HepG2 (cell line): ENCODE measurements around the gene C20orf204. TPM values are rescaled to one million over a fixed set of nuclear protein-coding genes. Genes with fewer than 3 reads are reported as not detected.
A peak's percentile ranks its signal among the peaks of the same experiment; 100 is the strongest.

ENCODE experiments used
- ARNTL ChIP-seq: sonication (generic); formaldehyde crosslinking; IDR thresholded peaks from 2 replicates; pipeline ENCODE4 v1.4.0; 2020; ENCODE audit warnings: mild to moderate bottlenecking, missing genetic modification reagents
- FOSL1 ChIP-seq: sonication (generic); formaldehyde crosslinking; IDR thresholded peaks from 2 replicates; pipeline ENCODE4 v1.9.0; 2021; ENCODE audit warnings: missing genetic modification reagents, borderline replicate concordance
- FOXJ3 ChIP-seq: sonication (generic); formaldehyde crosslinking; IDR thresholded peaks from 2 replicates; pipeline ENCODE4 v1.4.0; 2020; ENCODE audit warnings: missing genetic modification reagents, mild to moderate bottlenecking, borderline replicate concordance
- IKZF1 ChIP-seq: fragments of 450-650 bp; IDR thresholded peaks from 2 replicates; pipeline ENCODE4 v1.7.1; 2016
- MATR3 ChIP-seq: sonication (generic); formaldehyde crosslinking; IDR thresholded peaks from 2 replicates; pipeline ENCODE4 v1.4.0; 2020; ENCODE audit warnings: missing genetic modification reagents
- POLR2G ChIP-seq: fragments of 200-400 bp; formaldehyde crosslinking; IDR thresholded peaks from 2 replicates; pipeline ENCODE4 v1.6.1; 2018; ENCODE audit warnings: mild to moderate bottlenecking, low read depth, low read length, moderate library complexity
- RBM39 ChIP-seq: fragments of 200-400 bp; formaldehyde crosslinking; IDR thresholded peaks from one replicate; pipeline ENCODE4 v1.6.1; 2018; ENCODE audit warnings: antibody characterized with exemption, mild to moderate bottlenecking, low read depth, low read length; ENCODE audit not compliant: poor library complexity, severe bottlenecking
- SAP130 ChIP-seq: IDR thresholded peaks from 2 replicates; pipeline ENCODE4 v1.6.1; 2016; ENCODE audit warnings: low read depth
- TGIF2 ChIP-seq: IDR thresholded peaks from 2 replicates; pipeline ENCODE4 v1.6.1; 2016; ENCODE audit warnings: control low read depth, missing compliant biosample characterization
- ZFAT ChIP-seq: sonication (generic); formaldehyde crosslinking; conservative IDR thresholded peaks from 2 replicates; pipeline ENCODE4 v1.8.1; 2023; ENCODE audit warnings: missing genetic modification reagents, inconsistent platforms
- ZNF343 ChIP-seq: sonication (generic); formaldehyde crosslinking; IDR thresholded peaks from 2 replicates; pipeline ENCODE4 v1.4.0; 2020; ENCODE audit warnings: mild to moderate bottlenecking, missing genetic modification reagents
- ZNF556 ChIP-seq: sonication (generic); formaldehyde crosslinking; IDR thresholded peaks from 2 replicates; pipeline ENCODE4 v1.4.0; 2020; ENCODE audit warnings: mild to moderate bottlenecking, missing genetic modification reagents, borderline replicate concordance
- ZNF589 ChIP-seq: sonication (generic); formaldehyde crosslinking; conservative IDR thresholded peaks from 2 replicates; pipeline ENCODE4 v1.8.0; 2022; ENCODE audit warnings: mild to moderate bottlenecking, moderate library complexity, missing genetic modification reagents
- ZNF614 ChIP-seq: IDR thresholded peaks from 2 replicates; pipeline ENCODE4 v1.6.1; 2018; ENCODE audit warnings: missing biosample characterization, missing genetic modification reagents, inconsistent platforms, borderline replicate concordance
- polyA plus RNA-seq, 8 experiments: library from polyadenylated mRNA; depleted of rRNA in 3 of 8; stranded (reverse) in 7 of 8; unstranded in 1 of 8; fragments of >200 nt; fragmentation: Illumina TruSeq in 4 of 8; extraction: Trizol in 4 of 8; gene quantifications; 2 replicates each; pipeline versions ENCODE4 v1.2.1 to v1.2.3, GENCODE V29; 2011 to 2016; ENCODE audit warnings: low read depth in 4 of 8, missing spikeins in 1 of 8, mixed read lengths in 1 of 8; ENCODE audit not compliant: insufficient read depth in 1 of 8
- total RNA-seq, 5 experiments: library from RNA; depleted of rRNA; stranded (reverse); fragments of >200 nt; fragmentation: Illumina TruSeq; extraction: Trizol; gene quantifications; 2 replicates each; pipeline ENCODE4 v1.2.3, GENCODE V29; 2016; ENCODE audit warnings: low read depth in 1 of 5
- TF ChIP-seq, protein P1 (sequence below): sonication (generic); formaldehyde crosslinking; conservative IDR thresholded peaks from 2 replicates; pipeline ENCODE4 v1.4.0; 2020; ENCODE audit warnings: missing genetic modification reagents
- TF ChIP-seq, protein P2 (sequence below): IDR thresholded peaks from 2 replicates; pipeline ENCODE4 v1.6.1; 2016; ENCODE audit warnings: control low read depth
- TF ChIP-seq, protein P3 (sequence below): sonication (generic); formaldehyde crosslinking; IDR thresholded peaks from 2 replicates; pipeline ENCODE4 v1.8.1; 2023; ENCODE audit warnings: mild to moderate bottlenecking, missing genetic modification reagents
- TF ChIP-seq, protein P4 (sequence below): sonication (generic); formaldehyde crosslinking; IDR thresholded peaks from 2 replicates; pipeline ENCODE4 v1.4.0; 2020; ENCODE audit warnings: missing genetic modification reagents
- TF ChIP-seq, protein P5 (sequence below): sonication (generic); formaldehyde crosslinking; conservative IDR thresholded peaks from 2 replicates; pipeline ENCODE4 v1.8.1; 2023; ENCODE audit warnings: missing genetic modification reagents
- TF ChIP-seq, protein P6 (sequence below): sonication (generic); formaldehyde crosslinking; IDR thresholded peaks from 2 replicates; pipeline ENCODE4 v1.4.0; 2020; ENCODE audit warnings: missing genetic modification reagents, borderline replicate concordance

C20orf204 gene
- total and polyA plus RNA-seq, 2 of the 13 experiments (the other 11 are each of a cell fraction or from before 2014, with no cell fraction given), result 22.1 to 80.0 TPM

DNA sequence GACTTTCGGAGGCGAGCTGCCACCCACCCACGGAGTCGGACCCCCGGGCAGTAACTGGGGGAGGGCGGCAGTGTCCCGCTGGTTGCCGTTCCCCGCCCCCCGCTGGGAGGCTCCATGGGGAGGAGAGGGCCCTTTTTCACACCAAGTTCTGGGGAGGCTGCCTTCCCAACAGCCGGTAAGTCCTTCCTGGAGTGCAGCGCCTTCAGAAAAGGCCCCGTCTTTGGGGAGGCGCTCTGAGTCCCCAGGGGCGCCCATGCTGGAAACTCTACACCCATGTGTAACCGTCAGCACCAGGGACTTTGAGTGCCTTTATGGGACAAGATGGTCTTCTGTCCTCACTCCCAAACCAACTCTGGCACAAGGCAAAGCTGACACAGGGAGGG, 13.9 kb downstream of the C20orf204 start (continued):
- TF ChIP-seq ARNTL (CRISPR knock-in tag) (peak; percentile 29; the same call in 1 of the 2 replicates), MATR3 (CRISPR knock-in tag) (no peak), ZFAT (CRISPR knock-in tag) (no peak), RBM39 (no peak), ZNF589 (peak; percentile 72), FOSL1 (CRISPR knock-in tag) (no peak), IKZF1 (no peak), ZNF614 (CRISPR knock-in tag) (no peak), TGIF2 (CRISPR knock-in tag) (no peak; the same call in 1 of the 2 replicates), ZNF556 (no peak), FOXJ3 (CRISPR knock-in tag) (no peak), SAP130 (CRISPR knock-in tag) (no peak), ZNF343 (CRISPR knock-in tag) (peak; percentile 87), POLR2G (no peak)
- TF ChIP-seq, protein P1, sequence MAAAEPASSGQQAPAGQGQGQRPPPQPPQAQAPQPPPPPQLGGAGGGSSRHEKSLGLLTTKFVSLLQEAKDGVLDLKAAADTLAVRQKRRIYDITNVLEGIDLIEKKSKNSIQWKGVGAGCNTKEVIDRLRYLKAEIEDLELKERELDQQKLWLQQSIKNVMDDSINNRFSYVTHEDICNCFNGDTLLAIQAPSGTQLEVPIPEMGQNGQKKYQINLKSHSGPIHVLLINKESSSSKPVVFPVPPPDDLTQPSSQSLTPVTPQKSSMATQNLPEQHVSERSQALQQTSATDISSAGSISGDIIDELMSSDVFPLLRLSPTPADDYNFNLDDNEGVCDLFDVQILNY (CRISPR knock-in tag), result 0 out of 2 replicates have a peak, but pooled peaks have one; percentile 18
- TF ChIP-seq, protein P2, sequence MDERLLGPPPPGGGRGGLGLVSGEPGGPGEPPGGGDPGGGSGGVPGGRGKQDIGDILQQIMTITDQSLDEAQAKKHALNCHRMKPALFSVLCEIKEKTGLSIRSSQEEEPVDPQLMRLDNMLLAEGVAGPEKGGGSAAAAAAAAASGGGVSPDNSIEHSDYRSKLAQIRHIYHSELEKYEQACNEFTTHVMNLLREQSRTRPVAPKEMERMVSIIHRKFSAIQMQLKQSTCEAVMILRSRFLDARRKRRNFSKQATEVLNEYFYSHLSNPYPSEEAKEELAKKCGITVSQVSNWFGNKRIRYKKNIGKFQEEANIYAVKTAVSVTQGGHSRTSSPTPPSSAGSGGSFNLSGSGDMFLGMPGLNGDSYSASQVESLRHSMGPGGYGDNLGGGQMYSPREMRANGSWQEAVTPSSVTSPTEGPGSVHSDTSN (CRISPR knock-in tag), result no peak
- TF ChIP-seq, protein P3, sequence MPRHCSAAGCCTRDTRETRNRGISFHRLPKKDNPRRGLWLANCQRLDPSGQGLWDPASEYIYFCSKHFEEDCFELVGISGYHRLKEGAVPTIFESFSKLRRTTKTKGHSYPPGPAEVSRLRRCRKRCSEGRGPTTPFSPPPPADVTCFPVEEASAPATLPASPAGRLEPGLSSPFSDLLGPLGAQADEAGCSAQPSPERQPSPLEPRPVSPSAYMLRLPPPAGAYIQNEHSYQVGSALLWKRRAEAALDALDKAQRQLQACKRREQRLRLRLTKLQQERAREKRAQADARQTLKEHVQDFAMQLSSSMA (CRISPR knock-in tag), result no peak
- TF ChIP-seq, protein P4, sequence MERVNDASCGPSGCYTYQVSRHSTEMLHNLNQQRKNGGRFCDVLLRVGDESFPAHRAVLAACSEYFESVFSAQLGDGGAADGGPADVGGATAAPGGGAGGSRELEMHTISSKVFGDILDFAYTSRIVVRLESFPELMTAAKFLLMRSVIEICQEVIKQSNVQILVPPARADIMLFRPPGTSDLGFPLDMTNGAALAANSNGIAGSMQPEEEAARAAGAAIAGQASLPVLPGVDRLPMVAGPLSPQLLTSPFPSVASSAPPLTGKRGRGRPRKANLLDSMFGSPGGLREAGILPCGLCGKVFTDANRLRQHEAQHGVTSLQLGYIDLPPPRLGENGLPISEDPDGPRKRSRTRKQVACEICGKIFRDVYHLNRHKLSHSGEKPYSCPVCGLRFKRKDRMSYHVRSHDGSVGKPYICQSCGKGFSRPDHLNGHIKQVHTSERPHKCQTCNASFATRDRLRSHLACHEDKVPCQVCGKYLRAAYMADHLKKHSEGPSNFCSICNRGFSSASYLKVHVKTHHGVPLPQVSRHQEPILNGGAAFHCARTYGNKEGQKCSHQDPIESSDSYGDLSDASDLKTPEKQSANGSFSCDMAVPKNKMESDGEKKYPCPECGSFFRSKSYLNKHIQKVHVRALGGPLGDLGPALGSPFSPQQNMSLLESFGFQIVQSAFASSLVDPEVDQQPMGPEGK (CRISPR knock-in tag), result peak; percentile 93
- TF ChIP-seq, protein P5, sequence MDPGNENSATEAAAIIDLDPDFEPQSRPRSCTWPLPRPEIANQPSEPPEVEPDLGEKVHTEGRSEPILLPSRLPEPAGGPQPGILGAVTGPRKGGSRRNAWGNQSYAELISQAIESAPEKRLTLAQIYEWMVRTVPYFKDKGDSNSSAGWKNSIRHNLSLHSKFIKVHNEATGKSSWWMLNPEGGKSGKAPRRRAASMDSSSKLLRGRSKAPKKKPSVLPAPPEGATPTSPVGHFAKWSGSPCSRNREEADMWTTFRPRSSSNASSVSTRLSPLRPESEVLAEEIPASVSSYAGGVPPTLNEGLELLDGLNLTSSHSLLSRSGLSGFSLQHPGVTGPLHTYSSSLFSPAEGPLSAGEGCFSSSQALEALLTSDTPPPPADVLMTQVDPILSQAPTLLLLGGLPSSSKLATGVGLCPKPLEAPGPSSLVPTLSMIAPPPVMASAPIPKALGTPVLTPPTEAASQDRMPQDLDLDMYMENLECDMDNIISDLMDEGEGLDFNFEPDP (CRISPR knock-in tag), result no peak
- TF ChIP-seq, protein P6, sequence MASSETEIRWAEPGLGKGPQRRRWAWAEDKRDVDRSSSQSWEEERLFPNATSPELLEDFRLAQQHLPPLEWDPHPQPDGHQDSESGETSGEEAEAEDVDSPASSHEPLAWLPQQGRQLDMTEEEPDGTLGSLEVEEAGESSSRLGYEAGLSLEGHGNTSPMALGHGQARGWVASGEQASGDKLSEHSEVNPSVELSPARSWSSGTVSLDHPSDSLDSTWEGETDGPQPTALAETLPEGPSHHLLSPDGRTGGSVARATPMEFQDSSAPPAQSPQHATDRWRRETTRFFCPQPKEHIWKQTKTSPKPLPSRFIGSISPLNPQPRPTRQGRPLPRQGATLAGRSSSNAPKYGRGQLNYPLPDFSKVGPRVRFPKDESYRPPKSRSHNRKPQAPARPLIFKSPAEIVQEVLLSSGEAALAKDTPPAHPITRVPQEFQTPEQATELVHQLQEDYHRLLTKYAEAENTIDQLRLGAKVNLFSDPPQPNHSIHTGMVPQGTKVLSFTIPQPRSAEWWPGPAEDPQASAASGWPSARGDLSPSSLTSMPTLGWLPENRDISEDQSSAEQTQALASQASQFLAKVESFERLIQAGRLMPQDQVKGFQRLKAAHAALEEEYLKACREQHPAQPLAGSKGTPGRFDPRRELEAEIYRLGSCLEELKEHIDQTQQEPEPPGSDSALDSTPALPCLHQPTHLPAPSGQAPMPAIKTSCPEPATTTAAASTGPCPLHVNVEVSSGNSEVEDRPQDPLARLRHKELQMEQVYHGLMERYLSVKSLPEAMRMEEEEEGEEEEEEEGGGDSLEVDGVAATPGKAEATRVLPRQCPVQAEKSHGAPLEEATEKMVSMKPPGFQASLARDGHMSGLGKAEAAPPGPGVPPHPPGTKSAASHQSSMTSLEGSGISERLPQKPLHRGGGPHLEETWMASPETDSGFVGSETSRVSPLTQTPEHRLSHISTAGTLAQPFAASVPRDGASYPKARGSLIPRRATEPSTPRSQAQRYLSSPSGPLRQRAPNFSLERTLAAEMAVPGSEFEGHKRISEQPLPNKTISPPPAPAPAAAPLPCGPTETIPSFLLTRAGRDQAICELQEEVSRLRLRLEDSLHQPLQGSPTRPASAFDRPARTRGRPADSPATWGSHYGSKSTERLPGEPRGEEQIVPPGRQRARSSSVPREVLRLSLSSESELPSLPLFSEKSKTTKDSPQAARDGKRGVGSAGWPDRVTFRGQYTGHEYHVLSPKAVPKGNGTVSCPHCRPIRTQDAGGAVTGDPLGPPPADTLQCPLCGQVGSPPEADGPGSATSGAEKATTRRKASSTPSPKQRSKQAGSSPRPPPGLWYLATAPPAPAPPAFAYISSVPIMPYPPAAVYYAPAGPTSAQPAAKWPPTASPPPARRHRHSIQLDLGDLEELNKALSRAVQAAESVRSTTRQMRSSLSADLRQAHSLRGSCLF (CRISPR knock-in tag), result no peak
